SHP77 treated with DMSO at 0.1 percent for 48 hours (cell line): Measurements from ENCODE around the gene CLEC20A.
"Not testable (repeated sequence)": the region's sequence is repeated elsewhere in the genome, so short reads cannot be mapped to it uniquely, and the experiment has no call there.

Source experiments
- DNase-seq: peaks from one replicate; lab custom pipeline; 2025; lab: John Stamatoyannopoulos, UW

Gene CLEC20A

GRCh38 chr1:178529364-178530036, 32.7 kb upstream of the CLEC20A start:
- no peak for DNase-seq

- DNase-seq: no peak
Observed at GRCh38 chr1:178528953-178529335, 32.2 kb upstream of the CLEC20A start.

GRCh38 chr1:178528228-178528952, 31.6 kb upstream of the CLEC20A start:
- DNase-seq: no peak

GRCh38 chr1:178527117-178527516, 30.4 kb upstream of the CLEC20A start:
- no peak for DNase-seq

GRCh38 chr1:178521241-178521640, 24.5 kb upstream of the CLEC20A start:
- DNase-seq: no peak

- DNase-seq: no peak
Observed at GRCh38 chr1:178520803-178521202, 24.0 kb upstream of the CLEC20A start.

- no peak for DNase-seq
Observed at GRCh38 chr1:178518894-178519293, 22.1 kb upstream of the CLEC20A start.

GRCh38 chr1:178516110-178516509, 19.3 kb upstream of the CLEC20A start:
- no peak for DNase-seq

- no peak for DNase-seq
Observed at GRCh38 chr1:178513278-178513983, 16.7 kb upstream of the CLEC20A start.

GRCh38 chr1:178512566-178513277, 16.0 kb upstream of the CLEC20A start, which contains the start of gene TEX35:
Gene TEX35 (plus strand): TSS chr1:178513109. CDS start chr1:178513189, 80 bp downstream.
- DNase-seq: no peak

- DNase-seq: no peak
Observed at GRCh38 chr1:178510155-178510554, 13.4 kb upstream of the CLEC20A start.

- DNase-seq: no peak
Observed at GRCh38 chr1:178509414-178510007, 12.7 kb upstream of the CLEC20A start.

GRCh38 chr1:178506669-178507068, 9.9 kb upstream of the CLEC20A start:
- DNase-seq: no peak

GRCh38 chr1:178506177-178506576, 9.4 kb upstream of the CLEC20A start:
- no peak for DNase-seq

- DNase-seq: no peak
Observed at GRCh38 chr1:178504286-178504685, 7.5 kb upstream of the CLEC20A start.

GRCh38 chr1:178503849-178504248, 7.1 kb upstream of the CLEC20A start:
- no peak for DNase-seq

GRCh38 chr1:178503316-178503715, 6.6 kb upstream of the CLEC20A start:
- DNase-seq: not testable (repeated sequence)

GRCh38 chr1:178502856-178503255, 6.1 kb upstream of the CLEC20A start:
- no peak for DNase-seq

- no peak for DNase-seq
Observed at GRCh38 chr1:178502330-178502714, 5.6 kb upstream of the CLEC20A start.

- DNase-seq: peak; percentile 49
Observed at GRCh38 chr1:178501705-178502329, 5.1 kb upstream of the CLEC20A start.

GRCh38 chr1:178500936-178501554, 4.3 kb upstream of the CLEC20A start:
- no peak for DNase-seq
